Breast epithelium (tissue), 4 donors: Measurements from ENCODE around the gene SORCS3. TPM values are rescaled to one million over a fixed set of nuclear protein-coding genes. Genes with fewer than 3 reads are reported as not detected.

ENCODE experiments used
- DNase-seq, 2 donors: peaks; one replicate each; pipeline ENCODE4 v3.0.0-alpha.2; 2019; ENCODE audit warnings: low spot score in 2 of 2
- H3K27ac ChIP-seq, 2 donors: fragments of 200-600 bp; sonication (generic) in 1 of 2; one replicate each; pipeline ENCODE4 v1.5.1; 2016 to 2019; ENCODE audit warnings: mild to moderate bottlenecking in 1 of 2
- H3K27me3 ChIP-seq, 2 donors: fragments of 200-600 bp; sonication (generic) in 1 of 2; one replicate each; pipeline versions ENCODE4 v1.5.1 to v1.6.0; 2017 to 2019; ENCODE audit warnings: control low read depth in 1 of 2, mild to moderate bottlenecking in 1 of 2
- H3K36me3 ChIP-seq: fragments of 200-600 bp; one replicate; pipeline ENCODE4 v1.5.1; 2019
- H3K4me1 ChIP-seq, 2 donors: fragments of 200-600 bp; sonication (generic); one replicate each; pipeline ENCODE4 v1.5.1; 2016 to 2019; ENCODE audit warnings: control low read depth in 1 of 2
- H3K4me3 ChIP-seq, 3 donors: fragments of 200-600 bp; sonication (generic); 1 replicate in 2 of 3; 2 replicates in 1 of 3; pipeline ENCODE4 v1.5.1; 2016 to 2019; ENCODE audit warnings: mild to moderate bottlenecking in 3 of 3, moderate library complexity in 2 of 3
- H3K9me3 ChIP-seq, 2 donors: fragments of 200-600 bp; sonication (generic) in 1 of 2; one replicate each; pipeline ENCODE4 v1.5.1; 2016 to 2019; ENCODE audit warnings: control low read depth in 1 of 2
- POLR2A ChIP-seq: fragments of 450-650 bp; IDR thresholded peaks from one replicate; pipeline ENCODE4 v1.6.1; 2016; ENCODE audit warnings: antibody characterized with exemption, mild to moderate bottlenecking, moderate library complexity
- POLR2AphosphoS5 ChIP-seq, 3 donors: sonication (generic); formaldehyde crosslinking; IDR thresholded peaks; one replicate each; pipeline ENCODE4 v1.6.1; 2017; ENCODE audit warnings: antibody characterized with exemption in 3 of 3
- intact Hi-C: fragments of 100-400 bp; cut with DNase I; formaldehyde crosslinking; loops from one replicate; pipeline ENCODE4 v1.15.1; 2023; ENCODE audit warnings: low total_unique reads
- total RNA-seq, 3 donors: library from RNA; depleted of rRNA; stranded (reverse); fragments of >200 nt; gene quantifications; one replicate each; pipeline ENCODE4 v1.1.0, GENCODE V29; 2016
- TF ChIP-seq, protein P1 (sequence below), 3 donors: fragments of 450-650 bp; IDR thresholded peaks; one replicate each; pipeline ENCODE4 v1.5.1; 2016 to 2017; ENCODE audit warnings: antibody characterized with exemption in 3 of 3, mild to moderate bottlenecking in 3 of 3, moderate library complexity in 3 of 3

SORCS3 gene
- total RNA-seq, 3 donors from 2014 or later = under 0.01 to 0.16 TPM; not detected in 1

DNA sequence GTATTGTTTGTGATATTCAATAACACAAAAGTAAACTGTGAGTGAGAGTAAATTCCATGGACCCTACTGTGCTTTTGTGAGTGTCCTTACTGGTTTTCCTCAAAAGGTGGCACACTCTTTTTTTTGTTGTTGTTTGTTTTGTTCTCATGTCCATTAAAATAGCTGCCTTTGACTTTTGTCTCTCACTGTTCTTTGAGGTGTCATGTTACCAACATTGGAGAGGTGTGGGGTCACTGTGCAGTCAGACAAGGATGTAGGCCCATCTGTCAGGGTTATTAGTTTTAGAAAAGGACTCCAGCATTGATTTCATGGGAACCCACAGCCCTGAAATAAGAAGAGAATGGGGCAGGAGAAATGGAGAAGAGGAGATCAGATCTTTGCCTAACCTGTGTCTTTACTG is 383.1 kb downstream of the SORCS3 start:
- no peak for DNase-seq
- intact Hi-C loops = loop anchor here (10.0 kb wide), 1 partner anchor 1541 kb away; no protein-coding TSS in a partner anchor
- no peaks in the 10 kb centered on the region for H3K27me3 ChIP-seq
- TF ChIP-seq POLR2AphosphoS5 (IDR thresholded peaks at IDR 0.05) (no peak), POLR2A (no peak)
- TF ChIP-seq, protein P1, sequence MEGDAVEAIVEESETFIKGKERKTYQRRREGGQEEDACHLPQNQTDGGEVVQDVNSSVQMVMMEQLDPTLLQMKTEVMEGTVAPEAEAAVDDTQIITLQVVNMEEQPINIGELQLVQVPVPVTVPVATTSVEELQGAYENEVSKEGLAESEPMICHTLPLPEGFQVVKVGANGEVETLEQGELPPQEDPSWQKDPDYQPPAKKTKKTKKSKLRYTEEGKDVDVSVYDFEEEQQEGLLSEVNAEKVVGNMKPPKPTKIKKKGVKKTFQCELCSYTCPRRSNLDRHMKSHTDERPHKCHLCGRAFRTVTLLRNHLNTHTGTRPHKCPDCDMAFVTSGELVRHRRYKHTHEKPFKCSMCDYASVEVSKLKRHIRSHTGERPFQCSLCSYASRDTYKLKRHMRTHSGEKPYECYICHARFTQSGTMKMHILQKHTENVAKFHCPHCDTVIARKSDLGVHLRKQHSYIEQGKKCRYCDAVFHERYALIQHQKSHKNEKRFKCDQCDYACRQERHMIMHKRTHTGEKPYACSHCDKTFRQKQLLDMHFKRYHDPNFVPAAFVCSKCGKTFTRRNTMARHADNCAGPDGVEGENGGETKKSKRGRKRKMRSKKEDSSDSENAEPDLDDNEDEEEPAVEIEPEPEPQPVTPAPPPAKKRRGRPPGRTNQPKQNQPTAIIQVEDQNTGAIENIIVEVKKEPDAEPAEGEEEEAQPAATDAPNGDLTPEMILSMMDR (IDR thresholded peaks at IDR 0.05) = no peak
- H3K4me3 ChIP-seq = no peak overlapping the region
- H3K27ac ChIP-seq = no peak overlapping the region
- H3K4me1 ChIP-seq = no peaks in the 10 kb centered on the region
- no peaks in the 10 kb centered on the region for H3K36me3 ChIP-seq
- H3K9me3 ChIP-seq = no peaks in the 10 kb centered on the region

DNA sequence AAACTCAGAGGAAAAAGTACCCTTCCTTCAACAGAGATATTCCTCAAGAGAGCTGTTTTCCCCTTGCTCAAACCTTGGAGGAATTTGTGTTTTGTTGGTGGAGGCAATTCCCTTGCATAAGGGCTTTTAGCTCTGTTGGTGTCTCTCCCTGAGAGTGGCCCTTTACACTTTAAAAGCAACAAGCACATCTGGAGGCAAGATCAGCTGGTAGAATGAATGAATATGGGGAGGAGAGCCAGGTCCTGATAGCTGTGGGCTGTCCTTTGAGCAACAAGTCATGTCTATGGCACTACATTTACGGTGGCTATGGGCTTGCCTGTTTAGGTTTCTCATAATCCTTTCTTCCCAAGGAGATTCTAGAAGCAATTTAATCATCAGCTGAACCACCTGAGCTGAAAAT is 384.0 kb downstream of the SORCS3 start:
- TF ChIP-seq POLR2AphosphoS5 (IDR thresholded peaks at IDR 0.05) = no peak
- no peak for TF ChIP-seq POLR2A
- TF ChIP-seq, protein P1 (IDR thresholded peaks at IDR 0.05) = no peak
- DNase-seq = no peak
- intact Hi-C loops = loop anchor here (10.0 kb wide), 1 partner anchor 1540 kb away; no protein-coding TSS in a partner anchor
- no peaks in the 10 kb centered on the region for H3K4me1 ChIP-seq
- H3K9me3 ChIP-seq = no peaks in the 10 kb centered on the region
- no peak overlapping the region for H3K27ac ChIP-seq
- H3K36me3 ChIP-seq = no peaks in the 10 kb centered on the region
- H3K27me3 ChIP-seq = no peaks in the 10 kb centered on the region
- no peak overlapping the region for H3K4me3 ChIP-seq

DNA sequence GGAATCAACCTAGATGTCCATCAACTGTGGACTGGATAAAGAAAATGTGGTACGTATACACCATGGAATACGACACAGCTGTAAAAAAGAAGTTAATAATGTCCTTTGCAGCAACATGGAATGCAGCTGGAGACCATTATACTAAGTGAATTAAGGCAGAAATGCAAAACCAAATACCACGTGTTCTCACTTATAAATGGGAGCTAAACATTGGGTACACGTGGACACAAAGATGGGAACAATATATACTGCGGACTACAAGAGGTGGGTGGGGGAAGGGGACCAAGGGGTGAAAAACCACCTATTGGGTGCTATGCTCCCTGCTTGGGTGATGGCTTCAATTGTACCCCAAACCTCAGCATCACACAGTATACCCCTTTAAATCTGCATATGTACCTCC is 385.5 kb downstream of the SORCS3 start:
- TF ChIP-seq, protein P1 (IDR thresholded peaks at IDR 0.05) = no peak
- TF ChIP-seq POLR2A (no peak), POLR2AphosphoS5 (IDR thresholded peaks at IDR 0.05) (no peak)
- H3K4me3 ChIP-seq = no peak overlapping the region
- no peak for DNase-seq

GRCh38 chr10:105029286-105029685 is 388.2 kb downstream of the SORCS3 start:
- H3K9me3 ChIP-seq = no peaks in the 10 kb centered on the region
- TF ChIP-seq POLR2AphosphoS5 (IDR thresholded peaks at IDR 0.05) (no peak), POLR2A (no peak)
- TF ChIP-seq, protein P1 (IDR thresholded peaks at IDR 0.05) = no peak
- H3K27me3 ChIP-seq = no peaks in the 10 kb centered on the region
- DNase-seq = no peak
- intact Hi-C loops = loop anchor here (10.0 kb wide), 1 partner anchor 1536 kb away; no protein-coding TSS in a partner anchor
- no peaks in the 10 kb centered on the region for H3K4me1 ChIP-seq
- H3K27ac ChIP-seq = no peak overlapping the region
- no peak overlapping the region for H3K4me3 ChIP-seq
- H3K36me3 ChIP-seq = no peaks in the 10 kb centered on the region

More for the DNA sequence above, 385.5 kb downstream of the SORCS3 start:
- H3K9me3 ChIP-seq = no peaks in the 10 kb centered on the region
- H3K36me3 ChIP-seq = no peaks in the 10 kb centered on the region
- no peaks in the 10 kb centered on the region for H3K4me1 ChIP-seq
- intact Hi-C loops = loop anchor here (10.0 kb wide), 1 partner anchor 1538 kb away; no protein-coding TSS in a partner anchor
- no peaks in the 10 kb centered on the region for H3K27me3 ChIP-seq
- H3K27ac ChIP-seq = no peak overlapping the region

DNA sequence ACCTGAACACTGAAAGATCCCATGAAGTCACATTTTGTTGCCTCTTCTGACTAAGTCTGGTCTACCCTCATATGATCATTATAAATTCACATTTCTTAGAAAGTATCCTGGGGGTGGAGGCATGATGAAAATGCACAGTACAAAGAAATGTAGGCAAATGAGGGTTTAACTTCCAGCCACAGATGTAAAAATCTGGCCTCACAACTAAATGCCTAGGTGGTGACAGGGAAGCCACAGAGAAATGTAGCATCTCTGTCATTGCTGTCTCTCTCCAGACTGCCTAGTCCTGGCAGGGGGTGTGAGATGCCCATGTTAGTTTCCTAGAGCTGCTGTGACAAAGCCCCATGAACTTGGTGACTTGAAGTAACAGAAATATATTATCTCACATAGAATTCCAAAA is 395.9 kb downstream of the SORCS3 start:
- DNase-seq = no peak
- Histone ChIP-seq H3K9me3 (no peaks in the 10 kb centered on the region), H3K4me1 (no peaks in the 10 kb centered on the region), H3K27me3 (no peaks in the 10 kb centered on the region), H3K4me3 (no peak overlapping the region), H3K36me3 (no peaks in the 10 kb centered on the region), H3K27ac (no peak overlapping the region)
- intact Hi-C loops = no loop called here
- TF ChIP-seq POLR2AphosphoS5 (IDR thresholded peaks at IDR 0.05) = no peak
- TF ChIP-seq POLR2A = no peak
- TF ChIP-seq, protein P1 (IDR thresholded peaks at IDR 0.05) = no peak
